Measurements from ENCODE around the gene REST. TPM values are rescaled to one million over a fixed set of nuclear protein-coding genes. Genes with fewer than 3 reads are reported as not detected.
"Not testable (repeated sequence)": the region's sequence is repeated elsewhere in the genome, so short reads cannot be mapped to it uniquely, and the experiment has no call there.

REST gene
- total RNA-seq, 1 donor = 50.7 TPM

DNA sequence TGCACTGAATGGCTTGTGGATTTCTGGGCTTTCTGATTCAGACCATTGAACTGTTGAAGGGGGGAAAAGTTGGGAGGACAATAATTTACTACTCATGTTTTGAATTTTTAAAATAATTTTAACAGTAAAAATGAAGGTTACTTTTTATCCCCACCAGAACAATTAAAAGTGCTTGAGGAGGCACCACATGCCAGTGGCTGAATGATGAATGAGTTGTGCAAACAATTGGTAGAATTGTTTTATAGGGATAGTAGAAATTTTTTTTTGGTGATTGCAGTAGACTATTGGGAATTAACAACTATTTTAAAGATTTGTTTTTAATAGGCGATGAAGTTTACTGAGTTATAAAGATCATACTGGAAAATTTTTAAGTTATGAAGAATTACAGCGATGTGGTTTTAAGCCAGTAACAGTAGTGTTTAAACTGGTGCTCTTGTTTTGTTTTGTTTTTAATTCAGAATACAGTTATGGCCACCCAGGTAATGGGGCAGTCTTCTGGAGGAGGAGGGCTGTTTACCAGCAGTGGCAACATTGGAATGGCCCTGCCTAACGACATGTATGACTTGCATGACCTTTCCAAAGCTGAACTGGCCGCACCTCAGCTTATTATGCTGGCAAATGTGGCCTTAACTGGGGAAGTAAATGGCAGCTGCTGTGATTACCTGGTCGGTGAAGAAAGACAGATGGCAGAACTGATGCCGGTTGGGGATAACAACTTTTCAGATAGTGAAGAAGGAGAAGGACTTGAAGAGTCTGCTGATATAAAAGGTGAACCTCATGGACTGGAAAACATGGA is 2.7 kb downstream of the REST start:
- H3K4me2 ChIP-seq (ENCODE audit: insufficient read depth, low read length) = peak overlapping the region; percentile 87
- H3K36me3 ChIP-seq (ENCODE audit: insufficient read depth, low read length) = peaks cover 9% of the 10 kb centered on the region
- H4K20me1 ChIP-seq (ENCODE audit: insufficient read depth, low read length) = peaks cover 8% of the 10 kb centered on the region
- peaks cover 61% of the 10 kb centered on the region for H3K79me2 ChIP-seq (ENCODE audit: insufficient read depth, low read length)
- no peak overlapping the region for H2AFZ ChIP-seq (ENCODE audit: low read length)
- H3K4me3 ChIP-seq (ENCODE audit: insufficient read depth, low read length) = peak overlapping the region; percentile 78
- DNase-seq (ENCODE audit: insufficient read length, low spot score, missing footprints) = peak; percentile 35
- H3K9me3 ChIP-seq (ENCODE audit: low read depth, low read length) = no peaks in the 10 kb centered on the region
- TF ChIP-seq CTCF (IDR thresholded peaks at IDR 0.05; ENCODE audit: extremely low read depth, low read depth, low read length) = no peak
- H3K27ac ChIP-seq (ENCODE audit: low read depth, low read length) = no peak overlapping the region
- H3K27me3 ChIP-seq (ENCODE audit: insufficient read depth, low read length) = peaks cover 11% of the 10 kb centered on the region
- H3K4me1 ChIP-seq (ENCODE audit: insufficient read depth, low read length) = peaks cover 17% of the 10 kb centered on the region

- Histone ChIP-seq H3K4me3 (ENCODE audit: insufficient read depth, low read length) (no peak overlapping the region), H2AFZ (ENCODE audit: low read length) (no peak overlapping the region), H3K4me1 (ENCODE audit: insufficient read depth, low read length) (peaks cover 14% of the 10 kb centered on the region), H3K27me3 (ENCODE audit: insufficient read depth, low read length) (no peaks in the 10 kb centered on the region), H3K79me2 (ENCODE audit: insufficient read depth, low read length) (peaks cover 97% of the 10 kb centered on the region), H3K4me2 (ENCODE audit: insufficient read depth, low read length) (no peak overlapping the region), H4K20me1 (ENCODE audit: insufficient read depth, low read length) (peaks cover 22% of the 10 kb centered on the region), H3K36me3 (ENCODE audit: insufficient read depth, low read length) (peaks cover 9% of the 10 kb centered on the region), H3K27ac (ENCODE audit: low read depth, low read length) (no peak overlapping the region), H3K9me3 (ENCODE audit: low read depth, low read length) (no peaks in the 10 kb centered on the region)
- TF ChIP-seq CTCF (IDR thresholded peaks at IDR 0.05; ENCODE audit: extremely low read depth, low read depth, low read length) = no peak
- DNase-seq (ENCODE audit: insufficient read length, low spot score, missing footprints) = no peak
Measured at GRCh38 chr4:56914336-56914735, 6.6 kb downstream of the REST start.

- not testable (repeated sequence) for H3K4me1 ChIP-seq (ENCODE audit: insufficient read depth, low read length); H3K4me3 ChIP-seq (ENCODE audit: insufficient read depth, low read length); H3K36me3 ChIP-seq (ENCODE audit: insufficient read depth, low read length); H3K27me3 ChIP-seq (ENCODE audit: insufficient read depth, low read length); DNase-seq (ENCODE audit: insufficient read length, low spot score, missing footprints); H3K27ac ChIP-seq (ENCODE audit: low read depth, low read length); H3K9me3 ChIP-seq (ENCODE audit: low read depth, low read length); H3K4me2 ChIP-seq (ENCODE audit: insufficient read depth, low read length); H2AFZ ChIP-seq (ENCODE audit: low read length)
- peaks cover 25% of the 10 kb centered on the region for H4K20me1 ChIP-seq (ENCODE audit: insufficient read depth, low read length)
- peaks cover 96% of the 10 kb centered on the region for H3K79me2 ChIP-seq (ENCODE audit: insufficient read depth, low read length)
Measured at GRCh38 chr4:56914977-56915376, 7.3 kb downstream of the REST start.

- no peak for DNase-seq (ENCODE audit: insufficient read length, low spot score, missing footprints)
- H3K27ac ChIP-seq (ENCODE audit: low read depth, low read length) = no peak overlapping the region
- no peak overlapping the region for H3K4me3 ChIP-seq (ENCODE audit: insufficient read depth, low read length)
- no peaks in the 10 kb centered on the region for H4K20me1 ChIP-seq (ENCODE audit: insufficient read depth, low read length)
- no peak for TF ChIP-seq CTCF (IDR thresholded peaks at IDR 0.05; ENCODE audit: extremely low read depth, low read depth, low read length)
- H3K27me3 ChIP-seq (ENCODE audit: insufficient read depth, low read length) = no peaks in the 10 kb centered on the region
- peaks cover 36% of the 10 kb centered on the region for H3K79me2 ChIP-seq (ENCODE audit: insufficient read depth, low read length)
- H3K36me3 ChIP-seq (ENCODE audit: insufficient read depth, low read length) = peaks cover 31% of the 10 kb centered on the region
- no peak overlapping the region for H2AFZ ChIP-seq (ENCODE audit: low read length)
- H3K4me2 ChIP-seq (ENCODE audit: insufficient read depth, low read length) = no peak overlapping the region
- no peaks in the 10 kb centered on the region for H3K4me1 ChIP-seq (ENCODE audit: insufficient read depth, low read length)
- no peaks in the 10 kb centered on the region for H3K9me3 ChIP-seq (ENCODE audit: low read depth, low read length)
Measured at GRCh38 chr4:56927196-56927595, 19.5 kb downstream of the REST start.

Measured in osteoblast (primary cell).